SKM-1 (cell line): ENCODE data around the gene KIRREL3.

Experiments used
- DNase-seq: peaks from one replicate; lab custom pipeline; 2025; ENCODE audit not compliant: unreplicated experiment; lab: John Stamatoyannopoulos, UW

KIRREL3 gene

GRCh38 chr11:126415128-126415527 is 585.4 kb downstream of the KIRREL3 start:
- DNase-seq: no peak

- no peak for DNase-seq
Observed at GRCh38 chr11:126414615-126415014, 586.0 kb downstream of the KIRREL3 start.

- DNase-seq: no peak
Observed at GRCh38 chr11:126413843-126414405, 586.6 kb downstream of the KIRREL3 start.

GRCh38 chr11:126413426-126413825 is 587.1 kb downstream of the KIRREL3 start:
- DNase-seq: no peak

DNA sequence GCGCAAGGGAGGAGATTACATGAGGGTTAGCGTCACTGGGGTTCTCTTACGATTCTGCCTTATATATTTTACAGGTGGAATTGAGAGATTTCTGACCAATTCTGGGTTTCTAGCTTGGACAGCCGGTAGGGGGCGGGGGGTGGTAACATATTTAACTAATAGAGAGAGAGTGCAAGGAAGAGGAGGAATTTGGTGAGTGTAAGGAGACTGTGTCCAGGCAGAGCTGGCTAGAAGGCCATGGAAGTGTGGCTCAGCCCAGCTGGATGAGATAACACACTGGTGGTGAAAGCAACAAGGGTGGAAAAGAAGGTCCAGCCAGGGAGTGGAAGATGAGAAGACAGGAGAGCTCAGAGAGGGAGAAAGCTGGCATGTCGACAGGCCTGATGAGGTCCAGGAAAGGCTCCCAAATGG is 588.6 kb downstream of the KIRREL3 start:
- DNase-seq: no peak

DNA sequence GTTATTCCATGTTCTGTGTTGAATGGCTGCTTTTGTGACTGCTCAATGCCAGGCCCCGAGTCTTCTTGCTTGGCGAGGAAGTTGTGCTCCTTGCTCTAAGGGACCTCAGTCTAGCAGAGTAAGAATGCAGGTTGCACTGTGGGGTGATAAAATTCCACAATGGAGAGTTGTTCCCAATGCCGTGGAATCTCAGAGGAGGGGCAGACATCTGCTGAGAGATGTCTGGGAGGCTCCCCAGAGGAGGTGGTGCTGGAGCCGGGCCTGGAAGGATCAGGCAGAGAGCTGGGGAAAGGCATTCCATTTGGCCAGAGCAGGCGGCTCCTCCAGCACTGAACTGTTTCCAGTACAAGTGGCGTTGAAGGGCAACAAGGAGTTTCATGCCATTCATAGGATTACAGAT is 589.9 kb downstream of the KIRREL3 start:
- no peak for DNase-seq

DNA sequence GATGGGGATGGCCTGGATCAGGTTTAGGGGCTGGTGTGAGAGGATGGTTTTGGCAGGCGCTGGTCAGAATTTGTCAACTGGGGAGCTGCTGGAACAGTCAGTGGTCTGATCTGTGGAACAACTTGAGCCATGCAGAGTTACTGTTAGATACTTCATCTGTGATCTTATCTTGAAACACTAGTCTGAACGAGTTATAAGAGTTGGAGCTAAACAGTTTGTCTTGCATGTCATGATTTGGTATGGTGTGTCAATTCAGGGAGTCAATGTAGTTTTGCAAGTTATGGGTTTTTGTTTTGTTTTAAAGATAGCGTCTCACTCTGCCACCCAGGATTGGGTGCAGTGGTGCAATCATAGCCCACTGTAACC is 591.0 kb downstream of the KIRREL3 start:
- no peak for DNase-seq

GRCh38 chr11:126408901-126409619 is 591.5 kb downstream of the KIRREL3 start:
- DNase-seq: no peak

GRCh38 chr11:126408496-126408895 is 592.1 kb downstream of the KIRREL3 start:
- no peak for DNase-seq

GRCh38 chr11:126407682-126408288 is 592.8 kb downstream of the KIRREL3 start:
- no peak for DNase-seq

DNA sequence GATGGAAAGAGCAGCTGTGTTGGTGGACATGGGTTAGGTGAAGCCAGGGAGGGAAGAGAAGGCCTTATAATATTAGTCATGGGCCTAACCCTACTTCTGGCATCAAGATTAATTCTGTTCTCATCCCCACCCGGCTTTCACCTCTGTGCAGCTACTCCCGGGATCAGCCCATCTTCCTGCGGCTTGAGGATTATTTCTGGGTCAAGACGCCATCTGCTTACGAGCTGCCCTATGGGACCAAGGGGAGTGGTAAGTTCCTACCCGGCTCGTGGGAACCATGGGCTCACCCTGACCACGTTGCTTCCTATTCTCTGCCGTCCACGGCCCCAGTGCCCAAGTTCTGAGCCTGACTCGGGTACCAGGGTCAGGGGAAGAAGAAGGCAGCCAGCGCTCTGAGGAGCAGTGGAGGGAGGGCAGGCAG is 593.5 kb downstream of the KIRREL3 start:
- DNase-seq: no peak

GRCh38 chr11:126406368-126406767 is 594.2 kb downstream of the KIRREL3 start:
- DNase-seq: no peak

- DNase-seq: no peak
Observed at GRCh38 chr11:126405906-126406305, 594.7 kb downstream of the KIRREL3 start.

DNA sequence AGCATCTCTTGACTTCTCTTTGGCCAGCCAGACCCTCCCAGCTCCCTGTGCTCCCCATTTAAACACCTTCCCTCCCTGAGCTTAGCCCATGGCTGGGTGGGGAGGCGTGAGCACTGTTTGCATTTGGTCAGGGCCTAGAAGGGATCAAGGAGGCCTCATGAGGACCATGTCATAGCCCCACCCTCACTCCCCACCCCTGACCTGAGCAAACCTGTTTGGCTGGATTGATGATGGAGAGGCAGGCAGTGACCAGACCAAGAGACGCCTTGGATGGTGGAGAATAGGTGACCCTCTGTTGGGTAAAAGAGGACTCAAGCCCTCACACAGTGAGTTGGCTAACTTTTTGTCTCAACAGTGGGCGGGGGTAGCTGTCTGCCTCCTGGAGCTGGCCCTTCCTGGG is 595.2 kb downstream of the KIRREL3 start:
- no peak for DNase-seq

DNA sequence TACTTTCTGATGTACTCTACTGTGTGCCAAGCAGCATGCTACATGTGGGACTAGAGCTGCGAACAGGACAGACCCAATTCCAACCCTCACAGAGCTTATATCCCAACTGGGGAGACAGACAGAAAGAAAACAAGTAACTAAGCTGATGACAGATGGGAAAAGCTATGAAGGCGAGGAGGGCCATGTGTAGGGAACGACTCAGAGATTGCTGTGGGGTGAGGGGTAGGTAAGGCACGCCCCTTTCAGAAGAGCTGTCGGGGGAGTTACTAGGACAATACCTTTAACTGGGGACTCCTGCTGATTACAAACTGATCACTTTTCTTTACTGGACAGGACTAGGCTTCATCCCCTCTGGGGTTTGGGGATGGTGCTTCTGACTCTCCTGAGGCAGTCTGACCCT is 596.2 kb downstream of the KIRREL3 start:
- no peak for DNase-seq

DNA sequence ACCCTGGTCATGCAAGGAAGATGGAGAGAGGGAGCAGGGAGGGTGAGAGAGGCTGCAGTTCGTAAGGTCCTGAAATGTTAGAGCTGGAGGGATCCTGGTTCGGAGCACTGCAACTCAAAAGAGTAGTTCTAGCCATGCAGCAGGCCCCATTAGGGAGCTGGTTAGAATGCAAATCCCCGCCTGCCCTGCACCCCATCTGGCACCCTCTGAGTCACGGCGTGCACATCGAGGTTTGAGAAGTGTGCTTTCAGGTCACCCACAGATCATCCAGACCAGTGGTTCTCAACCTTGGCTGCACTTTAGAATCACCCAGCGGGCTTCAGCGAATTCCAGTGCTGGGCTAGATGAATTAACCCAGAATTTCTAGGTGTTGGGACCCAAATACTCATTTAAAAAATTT is 596.9 kb downstream of the KIRREL3 start:
- no peak for DNase-seq

- no peak for DNase-seq
Observed at GRCh38 chr11:126403022-126403581, 597.5 kb downstream of the KIRREL3 start.

GRCh38 chr11:126400479-126400878 is 600.1 kb downstream of the KIRREL3 start:
- DNase-seq: no peak

DNA sequence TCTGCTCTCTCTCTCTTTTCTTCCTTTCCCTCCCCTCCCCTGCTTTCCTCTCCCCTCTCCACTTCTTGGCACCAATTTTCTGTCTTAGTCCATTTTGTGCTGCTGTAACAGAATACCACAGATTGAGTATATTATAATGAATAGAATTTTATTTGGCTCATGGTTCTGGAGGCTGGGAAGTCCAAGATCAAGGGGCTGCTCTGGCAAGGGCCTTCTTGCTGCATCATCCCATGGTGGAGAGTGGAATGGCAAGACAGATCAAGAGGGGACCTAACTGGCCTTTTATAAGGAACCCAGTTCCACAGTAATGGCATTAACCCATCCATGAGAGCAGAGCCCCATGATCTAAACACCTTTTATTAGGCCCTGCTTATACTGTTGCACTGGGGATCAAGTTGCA is 600.6 kb downstream of the KIRREL3 start:
- no peak for DNase-seq

DNA sequence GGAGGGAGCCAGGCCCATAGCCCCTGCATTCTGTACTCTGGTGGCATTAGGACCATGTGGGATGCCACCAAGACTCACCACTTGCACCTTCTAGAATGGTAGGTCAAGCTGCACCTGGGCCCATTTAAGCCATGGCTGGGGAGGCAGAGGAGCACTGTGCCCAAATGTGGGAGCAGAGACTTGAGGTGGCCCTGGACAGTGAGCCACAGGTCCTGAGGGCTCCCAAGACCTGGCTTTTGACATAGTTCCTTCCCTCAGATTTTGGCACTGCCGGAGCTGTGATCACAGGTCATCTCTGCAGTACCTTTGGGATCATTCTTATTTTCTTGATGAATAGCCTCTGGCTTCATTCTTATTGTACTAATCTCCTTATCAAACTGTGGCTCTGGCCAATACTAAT is 601.8 kb downstream of the KIRREL3 start:
- no peak for DNase-seq

- no peak for DNase-seq
Observed at GRCh38 chr11:126398296-126398695, 602.3 kb downstream of the KIRREL3 start.

- no peak for DNase-seq
Observed at GRCh38 chr11:126396965-126397364, 603.6 kb downstream of the KIRREL3 start.
